NCI-H1417 (cell line): Measurements from ENCODE around the gene CRTC3.
"Not testable (repeated sequence)": the region's sequence is repeated elsewhere in the genome, so short reads cannot be mapped to it uniquely, and the experiment has no call there.

ENCODE experiments used
- DNase-seq, 3 experiments: peaks; one replicate each; lab custom pipeline; 2025; lab: John Stamatoyannopoulos, UW

The CRTC3 gene

GRCh38 chr15:90650117-90650955, 120.6 kb downstream of the CRTC3 start:
- no peak for DNase-seq

- no peak for DNase-seq
These were observed 121.4 kb downstream of the CRTC3 start for GRCh38 chr15:90650956-90651689.

- no peak for DNase-seq
These were observed 124.8 kb downstream of the CRTC3 start for GRCh38 chr15:90654233-90655136.

- DNase-seq = peak in 1 of 3 experiments; percentile 47
These were observed 127.9 kb downstream of the CRTC3 start for GRCh38 chr15:90657520-90658172.

GRCh38 chr15:90659481-90659880, 129.8 kb downstream of the CRTC3 start:
- DNase-seq = no peak

- peak in 1 of 3 experiments; percentile 55 for DNase-seq
These were observed 130.7 kb downstream of the CRTC3 start for GRCh38 chr15:90660195-90660998.

GRCh38 chr15:90660999-90661330, 131.2 kb downstream of the CRTC3 start:
- not testable (repeated sequence) for DNase-seq

- not testable (repeated sequence) for DNase-seq
These were observed 134.3 kb downstream of the CRTC3 start for GRCh38 chr15:90664081-90664461.

- peak in 1 of 3 experiments; percentile 64 for DNase-seq
These were observed 135.0 kb downstream of the CRTC3 start for GRCh38 chr15:90664650-90665287.

- DNase-seq = peak; percentile 35 to 87 (median 78)
These were observed 135.8 kb downstream of the CRTC3 start for GRCh38 chr15:90665288-90666134.

GRCh38 chr15:90666135-90666909, 136.6 kb downstream of the CRTC3 start:
- no peak for DNase-seq

GRCh38 chr15:90667073-90667754, 137.5 kb downstream of the CRTC3 start:
- no peak for DNase-seq

- DNase-seq = not testable (repeated sequence)
These were observed 138.1 kb downstream of the CRTC3 start for GRCh38 chr15:90667755-90668345.

GRCh38 chr15:90670631-90671030, 140.9 kb downstream of the CRTC3 start:
- DNase-seq = not testable (repeated sequence)

- DNase-seq = no peak
These were observed 141.5 kb downstream of the CRTC3 start for GRCh38 chr15:90671216-90671615.

GRCh38 chr15:90673357-90673756, 143.6 kb downstream of the CRTC3 start:
- not testable (repeated sequence) for DNase-seq

GRCh38 chr15:90674476-90674875, 144.8 kb downstream of the CRTC3 start:
- DNase-seq = no peak

GRCh38 chr15:90675464-90675863, 145.7 kb downstream of the CRTC3 start:
- no peak for DNase-seq
